HepG2 (cell line): ENCODE measurements around the gene ASB16. TPM values are rescaled to one million over a fixed set of nuclear protein-coding genes. Genes with fewer than 3 reads are reported as not detected.

Source experiments
- ARHGAP35 ChIP-seq: sonication (generic); formaldehyde crosslinking; IDR thresholded peaks from 2 replicates; pipeline ENCODE4 v1.9.0; 2022; ENCODE audit warnings: mild to moderate bottlenecking, inconsistent platforms, moderate library complexity, missing genetic modification reagents, borderline replicate concordance
- ATAD3A ChIP-seq: sonication (generic); formaldehyde crosslinking; IDR thresholded peaks from 2 replicates; pipeline ENCODE4 v1.4.0; 2020; ENCODE audit warnings: missing genetic modification reagents
- ATF7 ChIP-seq, 2 experiments: fragments of 450-650 bp in 1 of 2; sonication (generic) in 1 of 2; formaldehyde crosslinking in 1 of 2; IDR thresholded peaks; 2 replicates each; pipeline versions ENCODE4 v1.4.0 to v1.6.1; 2016 to 2020; ENCODE audit warnings: antibody characterized with exemption in 1 of 2, mild to moderate bottlenecking in 1 of 2, missing genetic modification reagents in 1 of 2
- DMTF1 ChIP-seq: sonication (generic); formaldehyde crosslinking; IDR thresholded peaks from 2 replicates; pipeline ENCODE4 v1.4.0; 2020; ENCODE audit warnings: mild to moderate bottlenecking, missing genetic modification reagents
- ISL2 ChIP-seq: sonication (generic); formaldehyde crosslinking; IDR thresholded peaks from 2 replicates; pipeline ENCODE4 v1.5.0; 2020; ENCODE audit warnings: missing genetic modification reagents
- PRDM15 ChIP-seq: sonication (generic); formaldehyde crosslinking; IDR thresholded peaks from 2 replicates; pipeline ENCODE4 v1.4.0; 2020; ENCODE audit warnings: missing genetic modification reagents
- RORA ChIP-seq: sonication (generic); formaldehyde crosslinking; IDR thresholded peaks from 2 replicates; pipeline ENCODE4 v1.5.0; 2020; ENCODE audit warnings: mild to moderate bottlenecking, missing genetic modification reagents, moderate library complexity
- SALL1 ChIP-seq: sonication (generic); formaldehyde crosslinking; IDR thresholded peaks from 2 replicates; pipeline ENCODE4 v1.8.0; 2022; ENCODE audit warnings: mild to moderate bottlenecking, missing genetic modification reagents
- WIZ ChIP-seq: sonication (generic); formaldehyde crosslinking; IDR thresholded peaks from 2 replicates; pipeline ENCODE4 v1.5.1; 2020; ENCODE audit warnings: mild to moderate bottlenecking, missing genetic modification reagents
- ZNF253 ChIP-seq: sonication (generic); formaldehyde crosslinking; IDR thresholded peaks from 2 replicates; pipeline ENCODE4 v1.8.0; 2022; ENCODE audit warnings: mild to moderate bottlenecking, missing genetic modification reagents, borderline replicate concordance
- ZNF280B ChIP-seq: sonication (generic); formaldehyde crosslinking; IDR thresholded peaks from 2 replicates; pipeline ENCODE4 v1.5.0; 2020; ENCODE audit warnings: missing genetic modification reagents, mild to moderate bottlenecking, borderline replicate concordance
- ZNF646 ChIP-seq: sonication (generic); formaldehyde crosslinking; IDR thresholded peaks from 2 replicates; pipeline ENCODE4 v1.9.0; 2021; ENCODE audit warnings: mild to moderate bottlenecking, missing genetic modification reagents
- ZNF670 ChIP-seq: sonication (generic); formaldehyde crosslinking; IDR thresholded peaks from 2 replicates; pipeline ENCODE4 v1.8.0; 2022; ENCODE audit warnings: mild to moderate bottlenecking, missing genetic modification reagents, borderline replicate concordance
- ZZZ3 ChIP-seq: sonication (generic); formaldehyde crosslinking; IDR thresholded peaks from 2 replicates; pipeline ENCODE4 v1.4.0; 2020; ENCODE audit warnings: missing genetic modification reagents, mild to moderate bottlenecking, borderline replicate concordance
- polyA plus RNA-seq, 8 experiments: library from polyadenylated mRNA; depleted of rRNA in 3 of 8; stranded (reverse) in 7 of 8; unstranded in 1 of 8; fragments of >200 nt; fragmentation: Illumina TruSeq in 4 of 8; extraction: Trizol in 4 of 8; gene quantifications; 2 replicates each; pipeline versions ENCODE4 v1.2.1 to v1.2.3, GENCODE V29; 2011 to 2016; ENCODE audit warnings: low read depth in 4 of 8, missing spikeins in 1 of 8, mixed read lengths in 1 of 8; ENCODE audit not compliant: insufficient read depth in 1 of 8
- total RNA-seq, 5 experiments: library from RNA; depleted of rRNA; stranded (reverse); fragments of >200 nt; fragmentation: Illumina TruSeq; extraction: Trizol; gene quantifications; 2 replicates each; pipeline ENCODE4 v1.2.3, GENCODE V29; 2016; ENCODE audit warnings: low read depth in 1 of 5

Gene ASB16
- total and polyA plus RNA-seq, 2 of the 13 experiments (the other 11 are each of a cell fraction or from before 2014, with no cell fraction given): 0.07 TPM; not detected in 1

GRCh38 chr17:44133918-44134476, 36.5 kb upstream of the ASB16 start (continued):
- TF ChIP-seq DMTF1 (CRISPR knock-in tag) (0 out of 2 replicates have a peak, but pooled peaks have one; percentile 41), ZNF670 (CRISPR knock-in tag) (peak; percentile 93), ZNF280B (peak; percentile 66; the same call in 1 of the 2 replicates), WIZ (CRISPR knock-in tag) (peak; percentile 85), ATAD3A (peak; percentile 58; the same call in 1 of the 2 replicates), ZNF253 (CRISPR knock-in tag) (no peak), ARHGAP35 (peak; percentile 80; the same call in 1 of the 2 replicates), ZZZ3 (CRISPR knock-in tag) (peak; percentile 44), ATF7 (IDR thresholded peaks at IDR 0.05) (no peak), ATF7 (CRISPR knock-in tag; IDR thresholded peaks at IDR 0.05) (peak; percentile 58; the same call in 1 of the 2 replicates), ISL2 (no peak), SALL1 (CRISPR knock-in tag) (peak; percentile 98), ZNF646 (no peak), PRDM15 (CRISPR knock-in tag) (no peak), RORA (no peak)
